GM12892 (cell line): ENCODE results near the gene KCTD2.

Experiments
- POLR2A ChIP-seq: IDR thresholded peaks from 2 replicates; pipeline ENCODE4 v1.6.1; 2011; ENCODE audit warnings: low read depth, low read length, control low read depth
- POLR2AphosphoS5 ChIP-seq: IDR thresholded peaks from 2 replicates; pipeline ENCODE4 v1.6.1; 2011; ENCODE audit warnings: low read depth, low read length, control low read depth

GRCh38 chr17:75049057-75049456 is 2.0 kb downstream of the KCTD2 start:
- no peak for TF ChIP-seq POLR2A
- TF ChIP-seq POLR2AphosphoS5: no peak
